IMR-90 (cell line): ENCODE results near the gene MPC1. TPM values are rescaled to one million over a fixed set of nuclear protein-coding genes. Genes with fewer than 3 reads are reported as not detected.

Experiments used
- ATAC-seq: fragments of 200-7000 bp; cut with Tn5 transposase; 2 replicates; pipeline ENCODE4 v1.9.1; 2020; ENCODE audit warnings: low read depth, mild to moderate bottlenecking, moderate library complexity
- BruUV-seq: library from RNA; stranded (reverse); fragments of 400-500 nt; replicated peaks from 2 replicates; lab custom pipeline; 2021; lab: Mats Ljungman, UMichigan
- CTCF ChIA-PET: fragments of 300-600 bp; formaldehyde crosslinking; extraction: SDS; loops from one replicate; lab custom pipeline; 2021; ENCODE audit warnings: antibody characterized with exemption; lab: Yijun Ruan, JAX
- POLR2A ChIA-PET: fragments of 300-600 bp; sonication (Branson Sonifier 250); formaldehyde crosslinking; loops from one replicate; lab custom pipeline; 2022; ENCODE audit warnings: antibody characterized with exemption; ENCODE audit not compliant: unreplicated experiment; lab: Charles Lee
- DNase-seq: peaks from one replicate; pipeline ENCODE4 v3.0.0; 2013
- H2AFZ ChIP-seq: replicated peaks from 2 replicates; pipeline ENCODE3; 2013; ENCODE audit warnings: low read length, mild to moderate bottlenecking; ENCODE audit not compliant: poor library complexity
- H2AK5ac ChIP-seq: 2 replicates; pipeline ENCODE4 v1.6.1; 2013; ENCODE audit warnings: low read depth, low read length, inconsistent platforms
- H2AK9ac ChIP-seq: replicated peaks from 2 replicates; pipeline ENCODE3; 2013; ENCODE audit warnings: mild to moderate bottlenecking, low read depth, low read length, moderate library complexity; ENCODE audit not compliant: poor library complexity
- H2BK120ac ChIP-seq: 2 replicates; pipeline ENCODE4 v1.6.1; 2013; ENCODE audit warnings: low read depth, low read length, inconsistent platforms
- H2BK15ac ChIP-seq: 3 replicates; pipeline ENCODE4 v1.6.1; 2013; ENCODE audit warnings: low read depth, low read length, inconsistent platforms
- H2BK20ac ChIP-seq: 2 replicates; pipeline ENCODE4 v1.6.1; 2013; ENCODE audit warnings: low read depth, mild to moderate bottlenecking, inconsistent platforms, low read length, moderate library complexity
- H2BK5ac ChIP-seq: 2 replicates; pipeline ENCODE4 v1.6.1; 2013; ENCODE audit warnings: mild to moderate bottlenecking, low read depth, low read length, inconsistent platforms; ENCODE audit not compliant: poor library complexity, severe bottlenecking
- H3K14ac ChIP-seq: replicated peaks from 2 replicates; pipeline ENCODE4 v1.6.1; 2013; ENCODE audit warnings: low read depth, low read length, inconsistent platforms
- H3K18ac ChIP-seq: 2 replicates; pipeline ENCODE4 v1.6.1; 2013; ENCODE audit warnings: low read depth, low read length, control low read depth
- H3K23ac ChIP-seq: 2 replicates; pipeline ENCODE4 v1.6.1; 2013; ENCODE audit warnings: low read depth, low read length, inconsistent platforms
- H3K27ac ChIP-seq: 2 replicates; pipeline ENCODE4 v1.5.1; 2013; ENCODE audit warnings: mild to moderate bottlenecking, control low read depth, low read length; ENCODE audit not compliant: insufficient read depth
- H3K27me3 ChIP-seq: 2 replicates; pipeline ENCODE4 v1.6.1; 2013; ENCODE audit warnings: low read length; ENCODE audit not compliant: control insufficient read depth, insufficient read depth
- H3K36me3 ChIP-seq: 2 replicates; pipeline ENCODE4 v1.6.1; 2013; ENCODE audit warnings: low read length, mixed read lengths; ENCODE audit not compliant: control insufficient read depth, insufficient read depth
- H3K4ac ChIP-seq: 2 replicates; pipeline ENCODE4 v1.6.1; 2013; ENCODE audit warnings: low read depth, low read length, inconsistent platforms
- H3K4me1 ChIP-seq: 2 replicates; pipeline ENCODE4 v1.6.1; 2013; ENCODE audit warnings: low read length, mixed read lengths; ENCODE audit not compliant: control insufficient read depth, insufficient read depth
- H3K4me2 ChIP-seq: 2 replicates; pipeline ENCODE4 v1.6.1; 2013; ENCODE audit warnings: low read depth, mild to moderate bottlenecking, control low read depth, low read length, moderate library complexity
- H3K4me3 ChIP-seq: 2 replicates; pipeline ENCODE4 v1.5.1; 2013; ENCODE audit warnings: low read depth, mild to moderate bottlenecking, control low read depth, low read length, moderate library complexity; ENCODE audit not compliant: insufficient read depth
- H3K56ac ChIP-seq: 2 replicates; pipeline ENCODE4 v1.6.1; 2013; ENCODE audit warnings: low read length, inconsistent platforms; ENCODE audit not compliant: insufficient read depth; ENCODE audit errors: extremely low read depth
- H3K79me1 ChIP-seq, 2 experiments: 2 replicates each; pipeline ENCODE4 v1.6.1; 2013; ENCODE audit warnings: low read length in 2 of 2, inconsistent platforms in 1 of 2, low read depth in 1 of 2
- H3K9ac ChIP-seq: 2 replicates; pipeline ENCODE4 v1.6.1; 2013; ENCODE audit warnings: low read depth, low read length, control low read depth
- H3K9me1 ChIP-seq: 2 replicates; pipeline ENCODE4 v1.6.1; 2013; ENCODE audit warnings: low read length, inconsistent platforms; ENCODE audit not compliant: insufficient read depth
- H3K9me3 ChIP-seq: 2 replicates; pipeline ENCODE4 v1.6.1; 2013; ENCODE audit warnings: low read length; ENCODE audit not compliant: control insufficient read depth, insufficient read depth
- H4K20me1 ChIP-seq: 2 replicates; pipeline ENCODE4 v1.6.1; 2013; ENCODE audit warnings: low read length, inconsistent platforms; ENCODE audit not compliant: insufficient read depth
- H4K5ac ChIP-seq: 2 replicates; pipeline ENCODE4 v1.6.1; 2013; ENCODE audit warnings: mild to moderate bottlenecking, low read depth, low read length, control low read depth
- H4K8ac ChIP-seq, 2 experiments: 2 replicates each; pipeline ENCODE4 v1.6.1; 2013; ENCODE audit warnings: low read depth in 2 of 2, low read length in 2 of 2, control low read depth in 1 of 2, inconsistent platforms in 1 of 2
- H4K91ac ChIP-seq: 2 replicates; pipeline ENCODE4 v1.6.1; 2013; ENCODE audit warnings: low read depth, low read length, inconsistent platforms; ENCODE audit not compliant: insufficient read depth
- WGBS, 2 experiments: methylation state at CpG; one replicate each; pipeline versions ENCODE4 v1.1.5 to v1.1.7; 2013; ENCODE audit warnings: missing lambda C conversion rate in 2 of 2; ENCODE audit not compliant: insufficient read length in 1 of 2; ENCODE audit errors: extremely low coverage in 2 of 2; 5-methylcytosine and 5-hydroxymethylcytosine counted together
- dilution Hi-C: fragments of 300-500 bp; cut with HindIII; formaldehyde crosslinking; loops from one replicate; pipeline ENCODE4 v1.14.3; 2018; ENCODE audit warnings: low sequenced_read_pairs; ENCODE audit not compliant: unreplicated experiment
- in situ Hi-C: fragments of 300-500 bp; cut with MboI; formaldehyde crosslinking; loops from 3 replicates; pipeline ENCODE4 v1.14.3; 2019; ENCODE audit warnings: low sequenced_read_pairs, inconsistent platforms, mixed read lengths
- intact Hi-C: fragments of 100-400 bp; cut with micrococcal nuclease; formaldehyde crosslinking; loops from 2 replicates; pipeline ENCODE4 v1.10.0; 2022
- polyA plus RNA-seq, 3 experiments: library from polyadenylated mRNA; depleted of rRNA; stranded (reverse); fragments of >200 nt; gene quantifications; 2 replicates each; pipeline ENCODE4 v1.2.3, GENCODE V29; 2012; ENCODE audit warnings: low replicate concordance in 1 of 3
- total RNA-seq: library from RNA; depleted of rRNA; stranded (reverse); fragments of >200 nt; gene quantifications from 2 replicates; pipeline ENCODE4 v1.2.3, GENCODE V29; 2012
- TF ChIP-seq, protein P1 (sequence below): fragments of 150-350 bp; IDR thresholded peaks from 2 replicates; pipeline ENCODE4 v1.6.1; 2017; ENCODE audit warnings: mild to moderate bottlenecking, antibody characterized with exemption, low read length, low read depth

The MPC1 gene
- total and polyA plus RNA-seq, 2 of the 4 experiments (the other 2 are of a cell fraction): 10.9 to 12.0 TPM

GRCh38 chr6:166365806-166366205, 16.9 kb downstream of the MPC1 start:
- H3K9me1 ChIP-seq: 0 out of 2 replicates have a peak, but pooled peaks cover 4% of the 10 kb centered on the region
- H3K4ac ChIP-seq: no peak overlapping the region
- no TSS peak for BruUV-seq
- in situ Hi-C loops: no loop called here
- 77% methylated on average over 3 of the region's 6 CpGs; no CpG with 5 or more reads in 1 of the 2 experiments for WGBS, 2 experiments
- ChIA-PET POLR2A (no interaction called here), CTCF (interaction anchor here (1.9 kb wide), 1 partner anchor 16 kb away, joined by 5 read pairs; no protein-coding TSS in a partner anchor)
- peak; percentile 57 for ATAC-seq
- intact Hi-C loops: no loop called here
- H3K27ac ChIP-seq: no peak overlapping the region
- TF ChIP-seq, protein P1, sequence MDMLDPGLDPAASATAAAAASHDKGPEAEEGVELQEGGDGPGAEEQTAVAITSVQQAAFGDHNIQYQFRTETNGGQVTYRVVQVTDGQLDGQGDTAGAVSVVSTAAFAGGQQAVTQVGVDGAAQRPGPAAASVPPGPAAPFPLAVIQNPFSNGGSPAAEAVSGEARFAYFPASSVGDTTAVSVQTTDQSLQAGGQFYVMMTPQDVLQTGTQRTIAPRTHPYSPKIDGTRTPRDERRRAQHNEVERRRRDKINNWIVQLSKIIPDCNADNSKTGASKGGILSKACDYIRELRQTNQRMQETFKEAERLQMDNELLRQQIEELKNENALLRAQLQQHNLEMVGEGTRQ: no peak
- no peak overlapping the region for H2BK15ac ChIP-seq
- no peak overlapping the region for H3K4me3 ChIP-seq
- no peaks in the 10 kb centered on the region for H3K79me1 ChIP-seq
- no peak overlapping the region for H3K56ac ChIP-seq
- H4K20me1 ChIP-seq: no peaks in the 10 kb centered on the region
- H3K36me3 ChIP-seq: 0 out of 2 replicates have a peak, but pooled peaks cover 1% of the 10 kb centered on the region
- peaks cover 7% of the 10 kb centered on the region for H3K4me1 ChIP-seq
- no peak overlapping the region for H2AK9ac ChIP-seq
- no peak overlapping the region for H3K14ac ChIP-seq
- H3K18ac ChIP-seq: no peak overlapping the region
- H4K8ac ChIP-seq: no peak overlapping the region
- no peak overlapping the region for H2AK5ac ChIP-seq
- H2BK5ac ChIP-seq: no peak overlapping the region
- no peak overlapping the region for H2BK20ac ChIP-seq
- H3K9ac ChIP-seq: no peak overlapping the region
- H3K9me3 ChIP-seq: no peaks in the 10 kb centered on the region
- DNase-seq: peak; percentile 43
- no peak overlapping the region for H3K23ac ChIP-seq
- no peak overlapping the region for H4K5ac ChIP-seq
- no peak overlapping the region for H2BK120ac ChIP-seq
- H3K27me3 ChIP-seq: no peaks in the 10 kb centered on the region
- no peak overlapping the region for H4K91ac ChIP-seq
- no peak overlapping the region; the same call in 1 of the 2 replicates for H3K4me2 ChIP-seq
- H2AFZ ChIP-seq: no peak overlapping the region
- dilution Hi-C loops: no loop called here
